ENCODE results near the gene FOXL1.

- TF ChIP-seq EZH2 (IDR thresholded peaks at IDR 0.05; ENCODE audit: borderline replicate concordance, low read length) (no peak), CTCF (IDR thresholded peaks at IDR 0.05; ENCODE audit: low read length) (no peak)
These were observed 27.6 kb downstream of the FOXL1 start for GRCh38 chr16:86605950-86606349.
